Lower leg skin (tissue), 4 donors: ENCODE results near the gene TMOD4. TPM values are rescaled to one million over a fixed set of nuclear protein-coding genes. Genes with fewer than 3 reads are reported as not detected.

Experiments
- DNase-seq, 2 donors: peaks; one replicate each; pipeline ENCODE4 v3.0.0-alpha.2; 2019; ENCODE audit warnings: low spot score in 2 of 2
- H3K4me3 ChIP-seq: fragments of 200-600 bp; sonication (generic); 2 replicates; pipeline ENCODE4 v1.5.1; 2017; ENCODE audit warnings: mild to moderate bottlenecking, low read depth; ENCODE audit not compliant: poor library complexity, severe bottlenecking
- CTCF ChIP-seq, 3 donors: fragments of 450-650 bp; IDR thresholded peaks; one replicate each; pipeline ENCODE4 v1.5.1; 2016; ENCODE audit warnings: antibody characterized with exemption in 3 of 3, mild to moderate bottlenecking in 3 of 3, moderate library complexity in 2 of 3
- POLR2A ChIP-seq, 2 donors: fragments of 450-650 bp; IDR thresholded peaks; one replicate each; pipeline ENCODE4 v1.6.1; 2016 to 2017; ENCODE audit warnings: antibody characterized with exemption in 2 of 2, mild to moderate bottlenecking in 1 of 2, moderate library complexity in 1 of 2
- WGBS, 2 donors: methylation state at CpG; one replicate each; pipeline ENCODE4 v1.1.5; 2018; 5-methylcytosine and 5-hydroxymethylcytosine counted together
- intact Hi-C: fragments of 100-400 bp; cut with DNase I; formaldehyde crosslinking; loops from one replicate; pipeline ENCODE4 v1.15.0; 2023; ENCODE audit warnings: low total_unique reads
- total RNA-seq, 4 donors: library from RNA; depleted of rRNA; stranded (reverse); fragments of >200 nt; gene quantifications; one replicate each; pipeline ENCODE4 v1.1.0, GENCODE V29; 2016

TMOD4 gene
- total RNA-seq, 4 donors from 2014 or later: 0.49 TPM; not detected in 3

- intact Hi-C loops: loop anchor here (5.0 to 10.0 kb wide), 2 partner anchors 55 to 137 kb away; no protein-coding TSS in a partner anchor
Observed at GRCh38 chr1:151159373-151159772, 16.4 kb downstream of the TMOD4 start.

GRCh38 chr1:151158751-151159251 lies 17.0 kb downstream of the TMOD4 start:
- DNase-seq: no peak
- intact Hi-C loops: loop anchor here (5.0 to 10.0 kb wide), 2 partner anchors 54 to 136 kb away; no protein-coding TSS in a partner anchor
- H3K4me3 ChIP-seq: no peak overlapping the region
- TF ChIP-seq CTCF (IDR thresholded peaks at IDR 0.05): no peak
- TF ChIP-seq POLR2A (IDR thresholded peaks at IDR 0.05): no peak
- 78 to 90% methylated on average over 15 to 22 of the region's 22 CpGs for WGBS, 2 donors

More at GRCh38 chr1:151159373-151159772, 16.4 kb downstream of the TMOD4 start:
- no peak for DNase-seq
- TF ChIP-seq CTCF (IDR thresholded peaks at IDR 0.05) (no peak), POLR2A (IDR thresholded peaks at IDR 0.05) (no peak)
- H3K4me3 ChIP-seq: no peak overlapping the region

DNA sequence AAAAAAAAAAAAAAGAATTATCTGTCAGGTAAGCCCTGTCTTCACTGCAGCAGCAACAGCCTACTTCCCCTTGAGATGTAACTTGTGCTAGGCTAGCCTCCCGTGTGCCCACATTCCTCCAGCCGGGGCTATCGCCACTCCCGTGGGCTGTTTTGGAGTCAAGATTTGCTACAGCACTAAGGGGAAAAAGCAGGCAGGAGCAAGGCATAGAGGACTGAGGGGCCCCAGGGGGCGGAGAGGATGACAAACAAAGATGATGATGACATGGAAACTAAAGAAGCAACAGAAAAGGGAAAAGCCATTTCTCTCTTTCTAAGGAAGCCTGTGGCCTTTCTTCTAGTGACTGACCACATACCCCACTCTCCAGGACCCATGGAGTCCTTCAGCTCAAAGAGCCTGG lies 17.5 kb downstream of the TMOD4 start:
- 67 to 83% methylated on average over 5 of the region's 5 CpGs for WGBS, 2 donors
- no peak for DNase-seq
- no peak for TF ChIP-seq POLR2A (IDR thresholded peaks at IDR 0.05)
- TF ChIP-seq CTCF (IDR thresholded peaks at IDR 0.05): no peak
- H3K4me3 ChIP-seq: no peak overlapping the region
- intact Hi-C loops: loop anchor here (5.0 to 10.0 kb wide), 2 partner anchors 54 to 136 kb away; no protein-coding TSS in a partner anchor

DNA sequence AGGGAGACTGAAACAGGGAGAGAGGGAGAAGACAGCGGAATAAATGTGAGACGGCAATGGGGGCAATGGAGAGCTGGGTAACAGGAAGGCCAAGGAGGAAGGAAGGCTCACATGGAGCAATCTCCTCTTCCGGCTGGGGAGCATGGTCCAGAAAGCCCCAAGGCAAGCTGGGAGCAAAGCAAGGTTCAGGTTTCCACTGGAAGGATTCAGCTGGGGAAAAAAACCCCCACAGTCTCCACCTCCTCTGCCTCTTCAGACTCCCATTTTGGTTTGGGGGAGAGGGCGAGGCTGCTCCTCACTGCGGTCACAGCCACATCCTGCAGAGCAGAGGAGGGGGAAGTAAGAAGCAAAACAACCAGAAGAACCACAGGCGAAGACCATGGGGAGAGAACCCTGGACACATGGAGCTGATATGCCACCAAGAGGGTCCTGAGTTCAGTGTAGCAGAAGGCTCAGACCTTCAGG lies 18.7 kb downstream of the TMOD4 start:
- no peak overlapping the region for H3K4me3 ChIP-seq
- no peak for DNase-seq
- TF ChIP-seq CTCF (IDR thresholded peaks at IDR 0.05) (no peak), POLR2A (IDR thresholded peaks at IDR 0.05) (no peak)
- intact Hi-C loops: loop anchor here (5.0 to 10.0 kb wide), 2 partner anchors 52 to 135 kb away; no protein-coding TSS in a partner anchor
- WGBS, 2 donors: 80 to 82% methylated on average over 6 of the region's 6 CpGs

DNA sequence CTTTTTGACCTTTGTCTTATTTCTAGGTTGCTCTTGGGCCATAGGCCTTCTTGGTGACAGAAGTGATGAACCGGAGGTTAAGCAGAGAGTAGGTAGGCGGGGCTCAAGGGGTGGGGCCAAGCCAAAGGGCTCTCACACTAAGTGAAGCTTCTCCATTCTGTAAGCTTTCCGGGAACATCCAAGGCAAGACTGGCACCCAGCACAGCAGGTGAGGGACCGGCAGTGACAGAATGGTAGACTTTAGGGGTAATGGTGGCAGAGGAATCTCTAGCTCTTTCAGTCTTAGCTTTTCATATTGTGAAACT lies 19.3 kb downstream of the TMOD4 start, which contains the start of gene TNFAIP8L2:
TSS of gene TNFAIP8L2 (plus strand) at position 135 of the 305 bp plus-strand sequence. CDS start 2,049 bp downstream, outside the sequence.
- intact Hi-C loops: loop anchor here (5.0 to 10.0 kb wide), 2 partner anchors 52 to 134 kb away; no protein-coding TSS in a partner anchor
- WGBS, 2 donors: 50 to 53% methylated on average over 4 of the region's 4 CpGs
- peak in 1 of 2 donors; percentile 61 for DNase-seq
- TF ChIP-seq CTCF (IDR thresholded peaks at IDR 0.05): no peak
- TF ChIP-seq POLR2A (IDR thresholded peaks at IDR 0.05): no peak
- H3K4me3 ChIP-seq: no peak within 1 kb of the TSS

DNA sequence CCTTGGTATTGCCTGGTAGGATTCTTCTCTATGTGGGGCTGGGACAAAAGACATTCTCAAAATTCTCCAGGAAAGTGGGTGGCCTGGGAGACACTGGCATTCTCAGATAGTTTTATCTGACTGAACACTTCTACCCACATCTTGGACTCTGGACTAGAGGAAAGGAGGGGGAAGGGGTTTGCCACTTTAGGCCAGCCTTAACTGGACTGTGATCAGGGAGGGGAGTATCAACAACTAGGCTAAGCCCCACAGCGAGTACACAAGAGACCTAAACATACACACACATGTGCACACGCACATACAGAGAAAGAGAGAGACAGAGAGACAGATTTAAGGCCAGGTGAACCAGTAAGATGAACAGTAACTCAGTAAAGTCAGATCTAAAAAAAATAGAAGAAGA lies 28.1 kb downstream of the TMOD4 start:
- TF ChIP-seq CTCF (IDR thresholded peaks at IDR 0.05) (no peak), POLR2A (IDR thresholded peaks at IDR 0.05) (no peak)
- DNase-seq: no peak
- intact Hi-C loops: no loop called here
- H3K4me3 ChIP-seq: no peak overlapping the region
- 86 to 98% methylated on average over 2 of the region's 2 CpGs for WGBS, 2 donors
